Caco-2 (cell line): ENCODE measurements around the gene CRYGN. TPM values are rescaled to one million over a fixed set of nuclear protein-coding genes. Genes with fewer than 3 reads are reported as not detected.

Experiments
- BruUV-seq: library from RNA; stranded (reverse); fragments of 400-500 nt; replicated peaks from 2 replicates; lab custom pipeline; 2021; lab: Mats Ljungman, UMichigan
- CTCF ChIA-PET: fragments of 300-600 bp; sonication (Branson Sonifier 250); formaldehyde crosslinking; loops from one replicate; lab custom pipeline; 2022; ENCODE audit warnings: antibody characterized with exemption; lab: Charles Lee
- POLR2A ChIA-PET: fragments of 300-600 bp; sonication (Branson Sonifier 250); formaldehyde crosslinking; loops from one replicate; lab custom pipeline; 2022; ENCODE audit warnings: antibody characterized with exemption; lab: Charles Lee
- DNase-seq, 2 experiments: peaks; one replicate each; pipeline versions ENCODE4 v3.0.0 to v3.0.0-alpha.2; 2020 to 2022
- H3K27me3 ChIP-seq: replicated peaks from 2 replicates; pipeline ENCODE4 v1.6.0; 2011; ENCODE audit warnings: low read length; ENCODE audit not compliant: control insufficient read depth, insufficient read depth
- H3K36me3 ChIP-seq: 2 replicates; pipeline ENCODE4 v1.5.1; 2011; ENCODE audit warnings: low read length; ENCODE audit not compliant: control insufficient read depth, insufficient read depth
- H3K4me1 ChIP-seq: fragments of 250-450 bp; sonication (Bioruptor Pico); 2 replicates; pipeline ENCODE4 v1.5.1; 2020; ENCODE audit warnings: mild to moderate bottlenecking
- H3K4me3 ChIP-seq: 2 replicates; pipeline ENCODE4 v1.5.1; 2011; ENCODE audit warnings: low read depth, mild to moderate bottlenecking, control low read depth, low read length
- H3K9me3 ChIP-seq: fragments of 250-450 bp; sonication (Bioruptor Pico); 2 replicates; pipeline ENCODE4 v1.5.1; 2020; ENCODE audit warnings: mild to moderate bottlenecking, moderate library complexity
- H3K27ac Mint-ChIP-seq: one replicate; pipeline ENCODE4 v1.8.0; 2022; ENCODE audit warnings: mixed read lengths; ENCODE audit not compliant: unreplicated experiment
- H3K27me3 Mint-ChIP-seq: one replicate; pipeline ENCODE4 v1.8.0; 2022; ENCODE audit warnings: mixed read lengths; ENCODE audit not compliant: insufficient read depth, unreplicated experiment
- H3K36me3 Mint-ChIP-seq: one replicate; pipeline ENCODE4 v1.8.0; 2022; ENCODE audit warnings: mild to moderate bottlenecking, mixed read lengths; ENCODE audit not compliant: insufficient read depth, unreplicated experiment
- H3K4me1 Mint-ChIP-seq: one replicate; pipeline ENCODE4 v1.8.0; 2022; ENCODE audit warnings: low read depth, mixed read lengths; ENCODE audit not compliant: unreplicated experiment
- H3K4me3 Mint-ChIP-seq: one replicate; pipeline ENCODE4 v1.8.0; 2022; ENCODE audit warnings: mild to moderate bottlenecking, moderate library complexity, mixed read lengths; ENCODE audit not compliant: unreplicated experiment
- H3K9me3 Mint-ChIP-seq: one replicate; pipeline ENCODE4 v1.8.0; 2022; ENCODE audit warnings: mixed read lengths; ENCODE audit not compliant: unreplicated experiment
- CTCF ChIP-seq, 2 experiments: fragments of 200-600 bp in 1 of 2; IDR thresholded peaks; 1 replicate in 1 of 2; 2 replicates in 1 of 2; pipeline versions ENCODE4 v1.5.1 to v1.8.0; 2011 to 2022; ENCODE audit warnings: antibody characterized with exemption in 1 of 2, control low read depth in 1 of 2, inconsistent platforms in 1 of 2, low read depth in 1 of 2, low read length in 1 of 2, mild to moderate bottlenecking in 1 of 2, moderate library complexity in 1 of 2; ENCODE audit not compliant: insufficient read depth in 1 of 2, severe bottlenecking in 1 of 2, unreplicated experiment in 1 of 2
- intact Hi-C: fragments of 100-400 bp; cut with micrococcal nuclease; formaldehyde crosslinking; loops from one replicate; pipeline ENCODE4 v1.10.0; 2022; ENCODE audit not compliant: unreplicated experiment
- total RNA-seq: library from RNA; stranded (reverse); gene quantifications from 2 replicates; pipeline ENCODE4 v1.2.3, GENCODE V29; 2022

CRYGN gene
- total RNA-seq, 1 experiment from 2014 or later: not detected

GRCh38 chr7:151460474-151460855 lies 20.5 kb upstream of the CRYGN start:
- Mint-ChIP-seq H3K27ac (peak overlapping the region; percentile 96), H3K4me3 (peak overlapping the region; percentile 78), H3K27me3 (no peaks in the 10 kb centered on the region), H3K4me1 (peaks cover 19% of the 10 kb centered on the region), H3K9me3 (peaks cover 23% of the 10 kb centered on the region), H3K36me3 (peaks cover 70% of the 10 kb centered on the region)
- Histone ChIP-seq H3K4me1 (peaks cover 24% of the 10 kb centered on the region), H3K27me3 (no peaks in the 10 kb centered on the region), H3K4me3 (peak overlapping the region; percentile 15; the same call in 1 of the 2 replicates), H3K9me3 (peaks cover 15% of the 10 kb centered on the region), H3K36me3 (peaks cover 3% of the 10 kb centered on the region)
- peak; percentile 42 to 61 for DNase-seq
- ChIA-PET CTCF (interaction anchor here (0.6 to 1.2 kb wide), 3 partner anchors 58 to 160 kb away, joined by 3 to 5 read pairs (median 4); no protein-coding TSS in a partner anchor), POLR2A (interaction anchor here (1.1 to 2.0 kb wide), 6 partner anchors 31 to 183 kb away, joined by 3 to 21 read pairs (median 3); partner anchors contain the start of gene RHEB)
- no peak for TF ChIP-seq CTCF (IDR thresholded peaks at IDR 0.05; ENCODE audit: insufficient read depth in 1 of 2, low read depth in 1 of 2, low read length in 1 of 2, severe bottlenecking in 1 of 2, unreplicated experiment in 1 of 2)
- intact Hi-C loops: loop anchor here (1.0 to 10.0 kb wide), 5 partner anchors 32 to 234 kb away; no protein-coding TSS in a partner anchor
- BruUV-seq: TSS peak; percentile 87

GRCh38 chr7:151459726-151460473 lies 20.0 kb upstream of the CRYGN start:
- TF ChIP-seq CTCF (IDR thresholded peaks at IDR 0.05; ENCODE audit: insufficient read depth in 1 of 2, low read depth in 1 of 2, low read length in 1 of 2, severe bottlenecking in 1 of 2, unreplicated experiment in 1 of 2): peak in 1 of 2 experiments; percentile 60
- peaks cover 64% of the 10 kb centered on the region for H3K36me3 Mint-ChIP-seq
- Histone ChIP-seq H3K4me1 (peaks cover 24% of the 10 kb centered on the region), H3K36me3 (no peaks in the 10 kb centered on the region; the same call in 1 of the 2 replicates), H3K4me3 (peak overlapping the region; percentile 25), H3K27me3 (no peaks in the 10 kb centered on the region), H3K9me3 (peaks cover 15% of the 10 kb centered on the region)
- ChIA-PET CTCF (interaction anchor here (0.6 to 1.2 kb wide), 4 partner anchors 34 to 160 kb away, joined by 3 to 5 read pairs (median 4); no protein-coding TSS in a partner anchor), POLR2A (interaction anchor here (0.6 to 2.0 kb wide), 9 partner anchors 11 to 183 kb away, joined by 3 to 21 read pairs (median 3); partner anchors contain the start of gene RHEB)
- H3K27ac Mint-ChIP-seq: peak overlapping the region; percentile 96
- H3K9me3 Mint-ChIP-seq: peaks cover 23% of the 10 kb centered on the region
- intact Hi-C loops: loop anchor here (1.0 to 10.0 kb wide), 6 partner anchors 32 to 235 kb away; partner anchors contain the start of gene WDR86
- H3K4me1 Mint-ChIP-seq: peaks cover 19% of the 10 kb centered on the region
- no peaks in the 10 kb centered on the region for H3K27me3 Mint-ChIP-seq
- peak overlapping the region; percentile 78 for H3K4me3 Mint-ChIP-seq
- no TSS peak for BruUV-seq
- DNase-seq: peak; percentile 90 to 97

- no TSS peak for BruUV-seq
- Mint-ChIP-seq H3K36me3 (peaks cover 41% of the 10 kb centered on the region), H3K27ac (peak overlapping the region; percentile 96), H3K4me1 (peaks cover 19% of the 10 kb centered on the region), H3K27me3 (no peaks in the 10 kb centered on the region), H3K9me3 (peaks cover 3% of the 10 kb centered on the region), H3K4me3 (peak overlapping the region; percentile 6)
- peaks cover 24% of the 10 kb centered on the region for H3K4me1 ChIP-seq
- ChIA-PET CTCF (no interaction called here), POLR2A (no interaction called here)
- H3K36me3 ChIP-seq: no peaks in the 10 kb centered on the region
- H3K27me3 ChIP-seq: no peaks in the 10 kb centered on the region
- no peak for TF ChIP-seq CTCF (IDR thresholded peaks at IDR 0.05; ENCODE audit: insufficient read depth in 1 of 2, low read depth in 1 of 2, low read length in 1 of 2, severe bottlenecking in 1 of 2, unreplicated experiment in 1 of 2)
- peak in 1 of 2 experiments; percentile 7 for DNase-seq
- intact Hi-C loops: no loop called here
- H3K4me3 ChIP-seq: no peak overlapping the region
- peaks cover 4% of the 10 kb centered on the region for H3K9me3 ChIP-seq
Observed at GRCh38 chr7:151457534-151457933, 17.6 kb upstream of the CRYGN start.
